A673 (cell line): ENCODE measurements around the gene DCTN3. TPM values are rescaled to one million over a fixed set of nuclear protein-coding genes. Genes with fewer than 3 reads are reported as not detected.

ENCODE experiments used
- BruUV-seq: library from RNA; stranded (reverse); fragments of 400-500 nt; replicated peaks from 2 replicates; lab custom pipeline; 2021; lab: Mats Ljungman, UMichigan
- CTCF ChIA-PET: fragments of 300-600 bp; sonication (Branson Sonifier 250); formaldehyde crosslinking; loops from one replicate; lab custom pipeline; 2022; ENCODE audit warnings: antibody characterized with exemption; lab: Charles Lee
- POLR2A ChIA-PET: fragments of 300-600 bp; sonication (Branson Sonifier 250); formaldehyde crosslinking; loops from one replicate; lab custom pipeline; 2022; ENCODE audit warnings: antibody characterized with exemption; ENCODE audit not compliant: low non-redundant PET; lab: Charles Lee
- DNase-seq: peaks from one replicate; pipeline ENCODE4 v3.0.0-alpha.2; 2015; ENCODE audit warnings: low spot score
- H3K27ac ChIP-seq: fragments of 200-600 bp; sonication (generic); 2 replicates; pipeline ENCODE4 v1.5.1; 2016; ENCODE audit warnings: mixed run types, low read depth, mild to moderate bottlenecking, mixed read lengths, antibody characterized with exemption, low read length; ENCODE audit not compliant: poor library complexity, severe bottlenecking
- H3K27me3 ChIP-seq: fragments of 200-600 bp; sonication (generic); replicated peaks from 2 replicates; pipeline ENCODE4 v1.6.1; 2017; ENCODE audit warnings: mixed run types, low read depth, mild to moderate bottlenecking, mixed read lengths, antibody characterized with exemption, low read length; ENCODE audit not compliant: insufficient read depth, poor library complexity
- H3K36me3 ChIP-seq: fragments of 200-600 bp; sonication (generic); 2 replicates; pipeline ENCODE4 v1.6.1; 2016; ENCODE audit warnings: mixed run types, mild to moderate bottlenecking, mixed read lengths, antibody characterized with exemption, low read length; ENCODE audit not compliant: insufficient read depth, poor library complexity, severe bottlenecking
- H3K4me1 ChIP-seq: fragments of 200-600 bp; sonication (generic); 2 replicates; pipeline ENCODE4 v1.6.1; 2017; ENCODE audit warnings: mixed run types, mild to moderate bottlenecking, mixed read lengths, antibody characterized with exemption, low read length; ENCODE audit not compliant: insufficient read depth, poor library complexity, severe bottlenecking
- H3K4me3 ChIP-seq: fragments of 200-600 bp; sonication (generic); 2 replicates; pipeline ENCODE4 v1.5.1; 2016; ENCODE audit warnings: low read depth, mixed run types, mild to moderate bottlenecking, mixed read lengths, low read length; ENCODE audit not compliant: poor library complexity, severe bottlenecking
- H3K9me3 ChIP-seq: fragments of 200-600 bp; sonication (generic); 2 replicates; pipeline ENCODE4 v1.6.1; 2016; ENCODE audit warnings: mixed run types, low read depth, mild to moderate bottlenecking, mixed read lengths, antibody characterized with exemption, low read length; ENCODE audit not compliant: poor library complexity, severe bottlenecking
- CTCF ChIP-seq: fragments of 300-800, 200-600 bp; sonication (generic); conservative IDR thresholded peaks from 2 replicates; pipeline ENCODE4 v1.5.1; 2017; ENCODE audit warnings: low read depth, mild to moderate bottlenecking, antibody characterized with exemption, low read length, moderate library complexity, mixed read lengths
- EZH2 ChIP-seq: fragments of 200-600 bp; sonication (generic); IDR thresholded peaks from 2 replicates; pipeline ENCODE4 v1.6.1; 2017; ENCODE audit warnings: borderline replicate concordance, low read depth, mild to moderate bottlenecking, mixed read lengths, antibody characterized with exemption, low read length; ENCODE audit not compliant: poor library complexity, severe bottlenecking
- intact Hi-C: fragments of 100-400 bp; cut with micrococcal nuclease; formaldehyde crosslinking; loops from one replicate; pipeline ENCODE4 v1.10.0; 2022; ENCODE audit not compliant: unreplicated experiment
- total RNA-seq: library from RNA; stranded (reverse); gene quantifications from 2 replicates; pipeline ENCODE4 v1.2.3, GENCODE V29; 2021

DCTN3 gene
- total RNA-seq, 1 experiment from 2014 or later = 79.3 TPM

- CTCF ChIA-PET = no interaction called here
- Histone ChIP-seq H3K4me1 (peaks cover 25% of the 10 kb centered on the region), H3K27ac (peak overlapping the region; percentile 74), H3K9me3 (no peaks in the 10 kb centered on the region), H3K36me3 (peaks cover 17% of the 10 kb centered on the region), H3K27me3 (no peaks in the 10 kb centered on the region), H3K4me3 (no peak overlapping the region)
- POLR2A ChIA-PET = no interaction called here
- no TSS peak for BruUV-seq
- intact Hi-C loops = no loop called here
- TF ChIP-seq EZH2 = no peak
- TF ChIP-seq CTCF = no peak
- DNase-seq = no peak
Measured at GRCh38 chr9:34652602-34653000, 32.3 kb upstream of the DCTN3 start.

- H3K4me1 ChIP-seq = peaks cover 29% of the 10 kb centered on the region
- CTCF ChIA-PET = no interaction called here
- no peak for DNase-seq
- H3K36me3 ChIP-seq = peaks cover 17% of the 10 kb centered on the region
- no TSS peak for BruUV-seq
- H3K27ac ChIP-seq = peak within 1 kb of the TSS; percentile 74
- no peak within 1 kb of the TSS for H3K4me3 ChIP-seq
- intact Hi-C loops = no loop called here
- H3K9me3 ChIP-seq = no peaks in the 10 kb centered on the region
- POLR2A ChIA-PET = no interaction called here
- no peak for TF ChIP-seq EZH2
- no peak for TF ChIP-seq CTCF
- H3K27me3 ChIP-seq = no peaks in the 10 kb centered on the region
Measured at GRCh38 chr9:34651876-34652601, 31.7 kb upstream of the DCTN3 start, which contains the start of gene IL11RA. TSS of gene IL11RA (plus strand) at chr9:34652185. CDS start at chr9:34655218, 3,033 bp downstream.

GRCh38 chr9:34651321-34651720 lies 31.0 kb upstream of the DCTN3 start:
- no TSS peak for BruUV-seq
- CTCF ChIA-PET = no interaction called here
- intact Hi-C loops = no loop called here

More at GRCh38 chr9:34651321-34651720, 31.0 kb upstream of the DCTN3 start:
- H3K36me3 ChIP-seq = peaks cover 17% of the 10 kb centered on the region
- no peaks in the 10 kb centered on the region for H3K27me3 ChIP-seq
- POLR2A ChIA-PET = no interaction called here
- DNase-seq = no peak
- H3K9me3 ChIP-seq = no peaks in the 10 kb centered on the region
- H3K27ac ChIP-seq = no peak overlapping the region
- H3K4me1 ChIP-seq = peaks cover 30% of the 10 kb centered on the region
- TF ChIP-seq EZH2 (no peak), CTCF (no peak)
- no peak overlapping the region for H3K4me3 ChIP-seq
